Calu3 (cell line): ENCODE measurements around the gene ADGRE1. TPM values are rescaled to one million over a fixed set of nuclear protein-coding genes. Genes with fewer than 3 reads are reported as not detected.

Source experiments
- BruUV-seq: library from RNA; stranded (reverse); fragments of 400-500 nt; replicated peaks from 2 replicates; lab custom pipeline; 2021; lab: Mats Ljungman, UMichigan
- CTCF ChIA-PET: fragments of 300-600 bp; sonication (Branson Sonifier 250); formaldehyde crosslinking; loops from one replicate; lab custom pipeline; 2022; ENCODE audit warnings: antibody characterized with exemption; lab: Charles Lee
- DNase-seq: peaks from one replicate; pipeline ENCODE4 v3.0.0; 2022
- H3K27ac Mint-ChIP-seq: one replicate; pipeline ENCODE4 v1.8.0; 2022; ENCODE audit warnings: mixed read lengths; ENCODE audit not compliant: unreplicated experiment
- H3K27me3 Mint-ChIP-seq: one replicate; pipeline ENCODE4 v1.8.0; 2022; ENCODE audit warnings: mixed read lengths; ENCODE audit not compliant: unreplicated experiment
- H3K36me3 Mint-ChIP-seq: one replicate; pipeline ENCODE4 v1.8.0; 2022; ENCODE audit warnings: mild to moderate bottlenecking, moderate library complexity, mixed read lengths; ENCODE audit not compliant: insufficient read depth, unreplicated experiment
- H3K4me1 Mint-ChIP-seq: one replicate; pipeline ENCODE4 v1.8.0; 2022; ENCODE audit warnings: mild to moderate bottlenecking, low read depth, mixed read lengths; ENCODE audit not compliant: unreplicated experiment
- H3K4me3 Mint-ChIP-seq: one replicate; pipeline ENCODE4 v1.8.0; 2022; ENCODE audit warnings: mild to moderate bottlenecking, low read depth, moderate library complexity, mixed read lengths; ENCODE audit not compliant: unreplicated experiment
- H3K9me3 Mint-ChIP-seq: one replicate; pipeline ENCODE4 v1.8.0; 2022; ENCODE audit warnings: low read depth, mixed read lengths; ENCODE audit not compliant: unreplicated experiment
- CTCF ChIP-seq: fragments of 200-600 bp; IDR thresholded peaks from one replicate; pipeline ENCODE4 v1.8.0; 2022; ENCODE audit warnings: antibody characterized with exemption; ENCODE audit not compliant: unreplicated experiment
- intact Hi-C: fragments of 100-400 bp; cut with micrococcal nuclease; formaldehyde crosslinking; loops from one replicate; pipeline ENCODE4 v1.10.0; 2022; ENCODE audit not compliant: unreplicated experiment
- total RNA-seq: library from RNA; stranded (reverse); gene quantifications from 2 replicates; pipeline ENCODE4 v1.2.3, GENCODE V29; 2022

The ADGRE1 gene
- total RNA-seq, 1 experiment from 2014 or later: not detected

- no peak for DNase-seq
- intact Hi-C loops: no loop called here
- Mint-ChIP-seq H3K27me3 (no peaks in the 10 kb centered on the region), H3K27ac (no peak overlapping the region), H3K4me3 (no peak overlapping the region), H3K4me1 (no peaks in the 10 kb centered on the region), H3K36me3 (no peaks in the 10 kb centered on the region), H3K9me3 (peaks cover 5% of the 10 kb centered on the region)
- TF ChIP-seq CTCF: no peak
- CTCF ChIA-PET: no interaction called here
- no TSS peak for BruUV-seq
Measured at GRCh38 chr19:6906559-6907060, 19.2 kb downstream of the ADGRE1 start.

DNA sequence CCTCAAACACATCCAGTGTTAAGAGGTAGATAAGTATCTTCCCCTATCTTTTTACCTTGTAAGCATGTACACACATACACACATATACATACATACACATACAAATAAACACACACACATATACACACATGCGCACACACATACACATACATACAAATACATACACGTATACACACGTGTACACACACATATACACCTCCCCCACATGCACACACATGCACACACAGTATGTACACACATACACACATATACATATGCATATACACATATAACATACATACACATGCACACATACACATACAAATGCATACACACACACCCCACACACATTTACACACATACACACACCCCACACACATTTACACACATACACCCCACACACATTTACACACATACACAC is 24.1 kb downstream of the ADGRE1 start:
- H3K36me3 Mint-ChIP-seq: no peaks in the 10 kb centered on the region
- no TSS peak for BruUV-seq
- no peak for TF ChIP-seq CTCF
- intact Hi-C loops: no loop called here
- no peak overlapping the region for H3K4me3 Mint-ChIP-seq
- no peak overlapping the region for H3K27ac Mint-ChIP-seq
- DNase-seq: no peak
- H3K27me3 Mint-ChIP-seq: peaks cover under 1% of the 10 kb centered on the region
- CTCF ChIA-PET: no interaction called here
- H3K4me1 Mint-ChIP-seq: no peaks in the 10 kb centered on the region
- peaks cover 17% of the 10 kb centered on the region for H3K9me3 Mint-ChIP-seq

GRCh38 chr19:6914321-6914720 is 26.9 kb downstream of the ADGRE1 start:
- Mint-ChIP-seq H3K4me3 (no peak overlapping the region), H3K9me3 (peaks cover 19% of the 10 kb centered on the region), H3K27me3 (peaks cover 19% of the 10 kb centered on the region), H3K36me3 (no peaks in the 10 kb centered on the region), H3K27ac (no peak overlapping the region), H3K4me1 (no peaks in the 10 kb centered on the region)
- intact Hi-C loops: no loop called here
- no peak for TF ChIP-seq CTCF
- no TSS peak for BruUV-seq
- DNase-seq: no peak
- CTCF ChIA-PET: no interaction called here

GRCh38 chr19:6916952-6917351 is 29.6 kb downstream of the ADGRE1 start:
- peaks cover 13% of the 10 kb centered on the region for H3K9me3 Mint-ChIP-seq
- DNase-seq: no peak
- H3K27ac Mint-ChIP-seq: no peak overlapping the region
- no TSS peak for BruUV-seq
- H3K36me3 Mint-ChIP-seq: no peaks in the 10 kb centered on the region
- intact Hi-C loops: no loop called here
- CTCF ChIA-PET: no interaction called here
- H3K27me3 Mint-ChIP-seq: peaks cover 19% of the 10 kb centered on the region
- no peak overlapping the region for H3K4me3 Mint-ChIP-seq
- H3K4me1 Mint-ChIP-seq: no peaks in the 10 kb centered on the region
- no peak for TF ChIP-seq CTCF
